ENCODE measurements around the gene C13orf46. TPM values are rescaled to one million over a fixed set of nuclear protein-coding genes. Genes with fewer than 3 reads are reported as not detected.
A peak's percentile ranks its signal among the peaks of the same experiment; 100 is the strongest.

Gene C13orf46
- total RNA-seq, 1 experiment from 2014 or later: 0.07 TPM

GRCh38 chr13:114017028-114017630 lies 43.3 kb upstream of the C13orf46 start:
- ATAC-seq (no peak), DNase-seq (peak; percentile 27)
- H3K9me3 ChIP-seq (ENCODE audit: low read length): no peaks in the 10 kb centered on the region
- no peaks in the 10 kb centered on the region for H3K27me3 ChIP-seq (ENCODE audit: low read length)
- H3K9ac ChIP-seq (ENCODE audit: low read length): no peak overlapping the region
- TF ChIP-seq CTCF (conservative IDR thresholded peaks at IDR 0.05; ENCODE audit: low read depth, low read length) (peak; percentile 43), EZH2phosphoT487 (IDR thresholded peaks at IDR 0.05; ENCODE audit: borderline replicate concordance, low read length) (no peak)
- BruUV-seq (replicated peaks): no TSS peak
- H3F3A ChIP-seq (ENCODE audit: low read length, unreplicated experiment): no peaks in the 10 kb centered on the region
- peaks cover 6% of the 10 kb centered on the region; the same call in 1 of the 2 replicates for H3K4me1 ChIP-seq (ENCODE audit: insufficient read depth, low read length)
- no peaks in the 10 kb centered on the region for H3K9me2 ChIP-seq (replicated peaks; ENCODE audit: low read length)
- H3K79me2 ChIP-seq (ENCODE audit: low read length): no peaks in the 10 kb centered on the region
- CTCF ChIA-PET: no interaction called here
- H3K4me3 ChIP-seq (ENCODE audit: low read length): no peak overlapping the region
- intact Hi-C loops (cut with micrococcal nuclease): no loop called here
- POLR2A ChIA-PET (ENCODE audit: unreplicated experiment): no interaction called here
- no peak overlapping the region for H2AFZ ChIP-seq (ENCODE audit: low read length)
- H3K27ac ChIP-seq (ENCODE audit: low read length): no peak overlapping the region
- H3K36me3 ChIP-seq (ENCODE audit: low read depth, low read length): no peaks in the 10 kb centered on the region
- H3K4me2 ChIP-seq (ENCODE audit: low read length): no peak overlapping the region
- H4K20me1 ChIP-seq (ENCODE audit: low read length): no peaks in the 10 kb centered on the region

GRCh38 chr13:114016321-114017027 lies 42.6 kb upstream of the C13orf46 start:
- Histone ChIP-seq H2AFZ (ENCODE audit: low read length) (no peak overlapping the region), H3K4me3 (ENCODE audit: low read length) (no peak overlapping the region), H3K9ac (ENCODE audit: low read length) (no peak overlapping the region), H4K20me1 (ENCODE audit: low read length) (no peaks in the 10 kb centered on the region), H3K4me1 (ENCODE audit: insufficient read depth, low read length) (peaks cover 6% of the 10 kb centered on the region; the same call in 1 of the 2 replicates), H3K27me3 (ENCODE audit: low read length) (no peaks in the 10 kb centered on the region), H3K36me3 (ENCODE audit: low read depth, low read length) (no peaks in the 10 kb centered on the region), H3K79me2 (ENCODE audit: low read length) (no peaks in the 10 kb centered on the region), H3F3A (ENCODE audit: low read length, unreplicated experiment) (no peaks in the 10 kb centered on the region), H3K4me2 (ENCODE audit: low read length) (peak overlapping the region; percentile 59; the same call in 1 of the 2 replicates), H3K9me3 (ENCODE audit: low read length) (no peaks in the 10 kb centered on the region), H3K9me2 (replicated peaks; ENCODE audit: low read length) (no peaks in the 10 kb centered on the region), H3K27ac (ENCODE audit: low read length) (no peak overlapping the region)
- POLR2A ChIA-PET (ENCODE audit: unreplicated experiment): no interaction called here
- TF ChIP-seq CTCF (conservative IDR thresholded peaks at IDR 0.05; ENCODE audit: low read depth, low read length) (no peak), EZH2 (IDR thresholded peaks at IDR 0.05; ENCODE audit: low read length, unreplicated experiment) (no peak), EZH2phosphoT487 (IDR thresholded peaks at IDR 0.05; ENCODE audit: borderline replicate concordance, low read length) (no peak)
- no peak for DNase-seq
- CTCF ChIA-PET: no interaction called here
- no peak for ATAC-seq
- no TSS peak for BruUV-seq (replicated peaks)
- intact Hi-C loops (cut with micrococcal nuclease): no loop called here

GRCh38 chr13:114015969-114016295 lies 42.1 kb upstream of the C13orf46 start:
- peak overlapping the region; percentile 59; the same call in 1 of the 2 replicates for H3K4me2 ChIP-seq (ENCODE audit: low read length)

More at GRCh38 chr13:114015969-114016295, 42.1 kb upstream of the C13orf46 start:
- Histone ChIP-seq H3K79me2 (ENCODE audit: low read length) (no peaks in the 10 kb centered on the region), H3K36me3 (ENCODE audit: low read depth, low read length) (no peaks in the 10 kb centered on the region), H3K9me2 (replicated peaks; ENCODE audit: low read length) (no peaks in the 10 kb centered on the region), H3K9ac (ENCODE audit: low read length) (no peak overlapping the region), H3K9me3 (ENCODE audit: low read length) (no peaks in the 10 kb centered on the region), H3K27ac (ENCODE audit: low read length) (peak overlapping the region; percentile 52), H3K4me3 (ENCODE audit: low read length) (no peak overlapping the region), H2AFZ (ENCODE audit: low read length) (peak overlapping the region; percentile 48; the same call in 1 of the 2 replicates), H3F3A (ENCODE audit: low read length, unreplicated experiment) (no peaks in the 10 kb centered on the region), H3K27me3 (ENCODE audit: low read length) (no peaks in the 10 kb centered on the region), H3K4me1 (ENCODE audit: insufficient read depth, low read length) (peaks cover 6% of the 10 kb centered on the region; the same call in 1 of the 2 replicates), H4K20me1 (ENCODE audit: low read length) (no peaks in the 10 kb centered on the region)
- ATAC-seq: peak; percentile 23; the same call in 1 of the 2 replicates
- intact Hi-C loops (cut with micrococcal nuclease): loop anchor here (1.0 kb wide), 2 partner anchors 65 to 210 kb away; no protein-coding TSS in a partner anchor
- no TSS peak for BruUV-seq (replicated peaks)
- ChIA-PET CTCF (no interaction called here), POLR2A (ENCODE audit: unreplicated experiment) (no interaction called here)
- TF ChIP-seq EZH2 (IDR thresholded peaks at IDR 0.05; ENCODE audit: low read length, unreplicated experiment) (no peak), CTCF (conservative IDR thresholded peaks at IDR 0.05; ENCODE audit: low read depth, low read length) (no peak), EZH2phosphoT487 (IDR thresholded peaks at IDR 0.05; ENCODE audit: borderline replicate concordance, low read length) (no peak)
- DNase-seq: no peak
